ENCODE data around the gene SLC10A7.

The SLC10A7 gene

GRCh38 chr4:146278986-146279385 lies 242.8 kb downstream of the SLC10A7 start:
- Mint-ChIP-seq H3K4me1 (no peaks in the 10 kb centered on the region), H3K9me3 (no peaks in the 10 kb centered on the region), H3K36me3 (peaks cover 3 to 4% of the 10 kb centered on the region in 2 donors), H3K4me3 (no peak overlapping the region), H3K27me3 (no peaks in the 10 kb centered on the region), H3K27ac (no peak overlapping the region)
- ATAC-seq (replicated peaks) (no peak), DNase-seq (no peak)

- DNase-seq (no peak), ATAC-seq (replicated peaks) (no peak)
- Mint-ChIP-seq H3K4me1 (peaks cover 11% of the 10 kb centered on the region in 2 donors), H3K4me3 (no peak overlapping the region), H3K9me3 (no peaks in the 10 kb centered on the region), H3K27ac (no peak overlapping the region), H3K36me3 (peaks cover 3 to 15% of the 10 kb centered on the region in 2 donors), H3K27me3 (no peaks in the 10 kb centered on the region)
These were observed 246.4 kb downstream of the SLC10A7 start for GRCh38 chr4:146275370-146275769.

GRCh38 chr4:146274774-146275173 lies 247.0 kb downstream of the SLC10A7 start:
- ATAC-seq (replicated peaks) (no peak), DNase-seq (no peak)
- H3K36me3 Mint-ChIP-seq: peaks cover 3 to 15% of the 10 kb centered on the region in 2 donors
- H3K9me3 Mint-ChIP-seq: no peaks in the 10 kb centered on the region
- no peaks in the 10 kb centered on the region for H3K27me3 Mint-ChIP-seq
- H3K27ac Mint-ChIP-seq: no peak overlapping the region
- peaks cover 11 to 12% of the 10 kb centered on the region in 2 donors for H3K4me1 Mint-ChIP-seq
- no peak overlapping the region for H3K4me3 Mint-ChIP-seq

- peak; percentile 62 to 84 for ATAC-seq (replicated peaks)
- Mint-ChIP-seq H3K4me3 (no peak overlapping the region), H3K4me1 (peaks cover 11 to 15% of the 10 kb centered on the region in 2 donors), H3K27ac (no peak overlapping the region), H3K36me3 (peaks cover 3 to 11% of the 10 kb centered on the region in 2 donors), H3K9me3 (no peaks in the 10 kb centered on the region), H3K27me3 (no peaks in the 10 kb centered on the region)
- DNase-seq: no peak
These were observed 248.4 kb downstream of the SLC10A7 start for GRCh38 chr4:146273204-146273901.

- DNase-seq (no peak), ATAC-seq (replicated peaks) (peak; percentile 56 to 70)
- Mint-ChIP-seq H3K9me3 (no peaks in the 10 kb centered on the region), H3K36me3 (peaks cover 3 to 11% of the 10 kb centered on the region in 2 donors), H3K27ac (no peak overlapping the region), H3K27me3 (no peaks in the 10 kb centered on the region), H3K4me3 (no peak overlapping the region), H3K4me1 (peaks cover 11 to 15% of the 10 kb centered on the region in 2 donors)
These were observed 250.3 kb downstream of the SLC10A7 start for GRCh38 chr4:146271466-146271865.

GRCh38 chr4:146269228-146269653 lies 252.5 kb downstream of the SLC10A7 start:
- H3K27ac Mint-ChIP-seq: no peak overlapping the region
- peaks cover 7 to 11% of the 10 kb centered on the region in 2 donors for H3K36me3 Mint-ChIP-seq
- no peak for ATAC-seq (replicated peaks)
- H3K9me3 Mint-ChIP-seq: no peaks in the 10 kb centered on the region
- H3K4me3 Mint-ChIP-seq: no peak overlapping the region
- peaks cover 11 to 15% of the 10 kb centered on the region in 2 donors for H3K4me1 Mint-ChIP-seq
- no peak for DNase-seq
- H3K27me3 Mint-ChIP-seq: no peaks in the 10 kb centered on the region

GRCh38 chr4:146267826-146268225 lies 253.9 kb downstream of the SLC10A7 start:
- Mint-ChIP-seq H3K9me3 (no peaks in the 10 kb centered on the region), H3K36me3 (peaks cover 11 to 15% of the 10 kb centered on the region in 2 donors), H3K4me1 (peaks cover 11 to 13% of the 10 kb centered on the region in 2 donors), H3K27ac (no peak overlapping the region), H3K4me3 (no peak overlapping the region), H3K27me3 (no peaks in the 10 kb centered on the region)
- no peak for DNase-seq
- no peak for ATAC-seq (replicated peaks)

- no peak overlapping the region for H3K27ac Mint-ChIP-seq
- no peaks in the 10 kb centered on the region for H3K9me3 Mint-ChIP-seq
- DNase-seq (no peak), ATAC-seq (replicated peaks) (no peak)
- peaks cover under 1 to 4% of the 10 kb centered on the region in 2 donors for H3K4me1 Mint-ChIP-seq
- H3K27me3 Mint-ChIP-seq: no peaks in the 10 kb centered on the region
- no peak overlapping the region for H3K4me3 Mint-ChIP-seq
- peaks cover 6 to 12% of the 10 kb centered on the region in 2 donors for H3K36me3 Mint-ChIP-seq
These were observed 255.7 kb downstream of the SLC10A7 start for GRCh38 chr4:146265950-146266490.

GRCh38 chr4:146263793-146264192 lies 257.9 kb downstream of the SLC10A7 start:
- Mint-ChIP-seq H3K27ac (no peak overlapping the region), H3K27me3 (no peaks in the 10 kb centered on the region), H3K4me3 (no peak overlapping the region), H3K36me3 (peaks cover 9 to 14% of the 10 kb centered on the region in 2 donors), H3K9me3 (no peaks in the 10 kb centered on the region), H3K4me1 (no peaks in the 10 kb centered on the region)
- DNase-seq (no peak), ATAC-seq (replicated peaks) (no peak)

GRCh38 chr4:146261041-146261440 lies 260.7 kb downstream of the SLC10A7 start:
- no peaks in the 10 kb centered on the region for H3K27me3 Mint-ChIP-seq
- H3K36me3 Mint-ChIP-seq: peaks cover 17 to 19% of the 10 kb centered on the region in 2 donors
- no peaks in the 10 kb centered on the region for H3K9me3 Mint-ChIP-seq
- H3K4me3 Mint-ChIP-seq: no peak overlapping the region
- no peak for ATAC-seq (replicated peaks)
- H3K27ac Mint-ChIP-seq: no peak overlapping the region
- H3K4me1 Mint-ChIP-seq: no peaks in the 10 kb centered on the region
- DNase-seq: no peak

GRCh38 chr4:146260521-146260920 lies 261.2 kb downstream of the SLC10A7 start:
- no peaks in the 10 kb centered on the region for H3K27me3 Mint-ChIP-seq
- ATAC-seq (replicated peaks): no peak
- H3K27ac Mint-ChIP-seq: no peak overlapping the region
- H3K36me3 Mint-ChIP-seq: peaks cover 16 to 23% of the 10 kb centered on the region in 2 donors
- no peaks in the 10 kb centered on the region for H3K4me1 Mint-ChIP-seq
- no peaks in the 10 kb centered on the region for H3K9me3 Mint-ChIP-seq
- no peak overlapping the region for H3K4me3 Mint-ChIP-seq
- DNase-seq: no peak

GRCh38 chr4:146257511-146257910 lies 264.2 kb downstream of the SLC10A7 start:
- no peaks in the 10 kb centered on the region for H3K4me1 Mint-ChIP-seq
- H3K9me3 Mint-ChIP-seq: no peaks in the 10 kb centered on the region
- H3K27me3 Mint-ChIP-seq: no peaks in the 10 kb centered on the region
- H3K36me3 Mint-ChIP-seq: peaks cover 9 to 21% of the 10 kb centered on the region in 2 donors
- DNase-seq (no peak), ATAC-seq (replicated peaks) (no peak)
- H3K4me3 Mint-ChIP-seq: no peak overlapping the region
- no peak overlapping the region for H3K27ac Mint-ChIP-seq

GRCh38 chr4:146256328-146256727 lies 265.4 kb downstream of the SLC10A7 start:
- ATAC-seq (replicated peaks) (no peak), DNase-seq (no peak)
- no peak overlapping the region for H3K4me3 Mint-ChIP-seq
- no peaks in the 10 kb centered on the region for H3K4me1 Mint-ChIP-seq
- H3K36me3 Mint-ChIP-seq: peaks cover 11 to 28% of the 10 kb centered on the region in 2 donors
- H3K27me3 Mint-ChIP-seq: no peaks in the 10 kb centered on the region
- no peaks in the 10 kb centered on the region for H3K9me3 Mint-ChIP-seq
- H3K27ac Mint-ChIP-seq: no peak overlapping the region

GRCh38 chr4:146255874-146256273 lies 265.9 kb downstream of the SLC10A7 start:
- Mint-ChIP-seq H3K27ac (no peak overlapping the region), H3K4me3 (no peak overlapping the region), H3K9me3 (no peaks in the 10 kb centered on the region), H3K36me3 (peaks cover 11 to 28% of the 10 kb centered on the region in 2 donors), H3K4me1 (no peaks in the 10 kb centered on the region), H3K27me3 (no peaks in the 10 kb centered on the region)
- no peak for DNase-seq
- ATAC-seq (replicated peaks): no peak

GRCh38 chr4:146255463-146255862 lies 266.3 kb downstream of the SLC10A7 start:
- H3K27me3 Mint-ChIP-seq: no peaks in the 10 kb centered on the region
- DNase-seq (no peak), ATAC-seq (replicated peaks) (no peak)
- peaks cover 11 to 28% of the 10 kb centered on the region in 2 donors for H3K36me3 Mint-ChIP-seq
- no peak overlapping the region for H3K27ac Mint-ChIP-seq
- no peak overlapping the region for H3K4me3 Mint-ChIP-seq
- no peaks in the 10 kb centered on the region for H3K4me1 Mint-ChIP-seq
- no peaks in the 10 kb centered on the region for H3K9me3 Mint-ChIP-seq
